Stromal cell of bone marrow (primary cell): ENCODE data around the gene HMGCS2.

Source experiments
- DNase-seq: peaks from one replicate; pipeline ENCODE4 v3.0.0-alpha.2; 2012; ENCODE audit warnings: low read depth

The HMGCS2 gene

DNA sequence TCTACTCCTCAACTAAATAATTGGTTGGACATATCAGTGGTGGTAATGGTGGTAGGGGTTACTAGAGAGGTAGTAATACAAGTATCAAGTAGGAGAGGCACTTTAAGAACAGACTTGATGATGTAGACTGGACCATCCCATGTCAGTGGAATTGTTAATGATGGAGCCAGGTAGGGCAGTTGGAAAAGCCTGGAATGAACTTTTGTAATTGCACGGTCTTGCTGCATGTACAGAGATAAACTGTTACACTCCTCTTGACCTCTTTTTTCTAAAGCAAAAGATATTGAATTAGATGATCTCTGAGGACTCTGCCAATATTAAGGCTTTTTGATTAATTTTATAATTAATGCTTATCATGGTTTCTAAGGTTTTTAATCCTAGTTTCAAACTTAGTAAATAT lies 5.8 kb downstream of the HMGCS2 start:
- DNase-seq: no peak

DNA sequence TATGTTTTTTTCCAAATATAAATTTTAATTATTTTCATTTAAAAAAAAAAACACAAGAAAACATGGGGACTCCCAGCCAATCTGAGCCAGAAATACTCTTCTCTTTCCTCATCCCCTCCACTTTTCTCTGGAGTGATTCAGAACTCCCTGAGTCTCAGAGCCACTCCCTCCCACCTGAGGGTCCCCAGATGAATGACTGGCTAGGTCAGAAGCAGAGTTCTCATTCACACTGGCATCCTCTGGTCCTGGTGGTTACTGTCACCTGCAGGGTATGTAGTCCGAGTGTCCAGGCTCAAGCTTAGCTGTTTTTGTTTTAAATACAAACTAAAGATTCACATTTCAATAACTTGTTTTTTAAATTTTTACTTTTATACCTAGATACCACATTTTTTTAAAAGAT lies 6.3 kb downstream of the HMGCS2 start:
- DNase-seq: no peak

DNA sequence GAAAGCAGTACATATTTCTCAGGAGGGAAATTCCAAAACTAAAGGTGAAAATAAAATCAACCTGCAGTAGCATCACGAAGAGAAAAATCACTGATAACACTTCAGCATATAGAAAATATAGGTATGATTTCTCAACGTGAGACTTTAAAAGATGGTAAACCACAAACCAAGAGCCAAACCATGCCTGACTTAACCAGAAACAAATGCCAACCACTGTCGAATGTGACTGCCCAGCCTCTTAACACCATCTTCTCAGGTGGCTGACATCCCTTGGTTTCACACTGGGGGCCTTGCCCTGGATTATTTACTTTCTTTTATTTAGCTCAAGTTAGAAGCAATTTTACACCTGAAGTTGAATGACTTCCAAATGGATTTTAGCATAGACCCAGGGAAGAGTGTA lies 10.1 kb downstream of the HMGCS2 start:
- no peak for DNase-seq

DNA sequence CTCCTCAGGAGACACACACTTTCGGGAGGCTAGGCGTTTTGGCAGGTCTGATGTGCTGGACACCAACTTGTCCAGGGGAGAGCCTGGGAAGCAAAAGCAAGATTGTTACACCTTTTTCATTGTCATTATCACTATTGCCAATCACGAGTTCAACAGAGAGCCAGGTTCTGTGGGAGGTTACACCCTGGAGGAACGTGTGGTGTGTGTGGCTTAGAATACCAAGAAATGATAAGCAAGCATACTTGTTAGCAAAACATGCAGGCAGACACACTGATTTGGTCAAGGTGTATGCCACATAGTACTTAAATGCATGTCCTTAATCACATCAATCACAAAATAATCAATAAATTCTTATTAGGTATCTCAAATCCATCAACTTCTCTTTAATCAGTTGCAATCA lies 16.1 kb downstream of the HMGCS2 start:
- no peak for DNase-seq

DNA sequence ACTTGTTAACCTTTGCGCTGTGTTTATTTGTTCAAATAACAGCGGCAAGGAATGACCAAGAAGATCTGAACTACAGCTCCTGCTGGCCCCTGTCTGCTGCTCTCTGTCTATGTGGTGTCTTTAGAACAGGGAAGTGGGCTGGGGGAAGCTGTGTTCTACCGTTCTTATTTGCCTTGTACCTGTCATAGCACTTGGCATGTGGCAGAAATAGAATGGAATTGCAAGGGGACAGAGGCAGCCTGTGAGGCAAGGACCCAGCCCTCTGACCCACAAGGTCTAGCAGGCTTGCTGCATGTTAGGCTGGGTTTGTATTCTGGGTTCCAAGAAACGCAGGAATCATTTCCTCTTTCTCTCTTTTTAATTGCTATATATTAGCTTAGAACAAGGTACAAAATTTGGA lies 20.7 kb downstream of the HMGCS2 start:
- DNase-seq: no peak

DNA sequence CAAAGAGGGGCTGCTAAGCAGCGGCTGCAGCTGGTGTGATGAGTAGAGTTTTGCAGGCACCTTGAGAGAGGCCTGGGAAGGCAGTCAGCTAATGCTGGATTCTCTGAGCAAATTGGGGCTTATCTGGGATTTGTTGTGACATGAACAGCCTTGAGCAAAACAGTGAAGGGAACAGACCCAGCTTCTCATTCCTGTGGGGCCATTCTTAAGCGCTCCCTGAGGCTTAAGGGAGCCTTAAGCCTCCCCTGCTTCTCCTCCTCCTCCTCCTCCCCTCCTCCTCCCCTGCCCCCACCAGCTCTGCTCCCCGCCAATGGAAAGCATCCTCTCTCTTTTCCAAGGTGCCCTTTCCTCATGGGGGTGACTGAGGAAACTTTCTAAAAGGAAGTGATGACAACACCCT lies 21.3 kb downstream of the HMGCS2 start:
- DNase-seq: no peak

DNA sequence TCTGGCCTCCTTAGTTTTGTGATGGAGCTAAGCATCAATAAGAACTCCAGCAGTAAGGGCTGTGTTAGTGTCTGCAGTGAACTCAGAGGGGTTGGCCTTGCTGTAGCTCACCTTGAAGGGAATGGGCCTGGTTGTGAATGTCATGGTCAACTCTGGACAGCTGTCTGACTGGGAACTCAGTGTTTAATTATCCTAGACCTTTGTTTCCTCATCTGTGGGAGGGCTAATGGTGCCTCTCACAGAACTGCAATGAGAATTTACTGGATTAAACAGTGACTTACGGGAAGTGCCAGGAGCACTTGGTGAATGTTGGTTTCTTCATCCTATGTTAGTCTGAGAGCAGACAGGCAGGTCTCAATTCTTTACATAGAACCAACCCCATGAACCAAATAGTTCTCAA lies 23.7 kb downstream of the HMGCS2 start:
- no peak for DNase-seq

DNA sequence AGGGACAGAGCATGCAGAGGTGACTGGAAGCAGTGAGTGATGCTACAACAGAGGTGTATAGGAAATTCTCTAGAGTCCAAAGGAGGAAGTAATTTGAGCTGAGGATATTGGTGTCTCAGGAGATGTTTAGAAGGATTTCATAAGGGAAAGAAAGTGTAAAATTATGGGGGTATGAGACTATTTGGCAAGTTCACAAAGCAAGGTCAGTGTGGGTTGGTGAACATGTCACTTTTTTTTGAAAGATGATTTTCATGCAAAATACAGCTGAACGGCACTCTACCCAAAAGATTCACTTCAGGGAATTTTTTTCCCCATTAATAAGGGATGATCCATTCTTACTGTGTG lies 24.1 kb downstream of the HMGCS2 start:
- no peak for DNase-seq

DNA sequence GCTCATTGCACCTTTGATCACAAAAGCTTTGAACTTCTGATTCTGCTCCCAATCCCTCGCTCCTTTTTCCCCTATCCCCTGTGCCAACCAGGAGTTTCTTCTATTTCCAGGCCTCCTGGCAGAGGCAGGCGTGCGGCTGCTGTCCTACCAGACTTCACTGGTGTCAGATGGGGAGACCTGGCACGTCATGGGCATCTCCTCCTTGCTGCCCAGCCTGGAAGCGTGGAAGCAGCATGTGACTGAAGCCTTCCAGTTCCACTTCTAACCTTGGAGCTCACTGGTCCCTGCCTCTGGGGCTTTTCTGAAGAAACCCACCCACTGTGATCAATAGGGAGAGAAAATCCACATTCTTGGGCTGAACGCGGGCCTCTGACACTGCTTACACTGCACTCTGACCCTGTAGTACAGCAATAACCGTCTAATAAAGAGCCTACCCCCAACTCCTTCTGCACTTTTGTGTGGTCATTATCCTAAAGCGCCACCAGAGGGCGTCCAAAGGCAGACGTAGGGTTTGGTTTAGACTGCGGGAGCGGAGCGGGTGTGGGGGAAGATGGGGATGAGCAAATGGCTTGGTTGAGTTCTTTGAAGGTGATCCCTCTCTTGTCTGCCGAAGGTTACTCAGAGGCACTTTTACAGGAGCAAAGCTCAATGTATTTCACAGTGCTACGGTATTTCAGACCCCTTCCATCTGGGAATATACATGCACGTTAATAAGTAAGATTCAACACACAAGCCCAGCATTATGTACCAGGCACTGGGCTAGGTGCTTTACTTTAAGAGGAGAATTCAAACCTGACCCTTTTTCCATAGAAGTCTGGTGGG lies 24.7 kb downstream of the HMGCS2 start:
- peak; percentile 51 for DNase-seq

DNA sequence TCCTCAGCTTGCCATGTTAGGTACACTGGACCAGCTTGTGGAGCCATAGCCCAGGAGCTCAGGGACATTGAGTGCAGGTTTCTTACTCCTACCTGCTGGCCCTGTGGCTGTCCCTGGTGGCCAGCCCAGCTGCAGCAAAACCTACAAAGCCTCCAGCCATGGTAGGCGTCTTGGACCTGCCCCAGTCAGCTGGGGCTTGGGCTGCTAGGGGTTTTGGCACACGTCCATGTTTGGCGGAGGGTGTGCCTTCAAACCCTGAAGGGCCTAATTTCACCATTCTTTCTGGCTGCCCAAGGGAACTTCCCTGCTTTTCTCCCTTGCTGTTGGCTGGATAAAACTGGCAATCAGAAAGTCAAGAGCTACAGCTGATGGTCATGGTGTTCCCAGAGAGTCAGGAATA lies 25.4 kb downstream of the HMGCS2 start:
- DNase-seq: no peak

DNA sequence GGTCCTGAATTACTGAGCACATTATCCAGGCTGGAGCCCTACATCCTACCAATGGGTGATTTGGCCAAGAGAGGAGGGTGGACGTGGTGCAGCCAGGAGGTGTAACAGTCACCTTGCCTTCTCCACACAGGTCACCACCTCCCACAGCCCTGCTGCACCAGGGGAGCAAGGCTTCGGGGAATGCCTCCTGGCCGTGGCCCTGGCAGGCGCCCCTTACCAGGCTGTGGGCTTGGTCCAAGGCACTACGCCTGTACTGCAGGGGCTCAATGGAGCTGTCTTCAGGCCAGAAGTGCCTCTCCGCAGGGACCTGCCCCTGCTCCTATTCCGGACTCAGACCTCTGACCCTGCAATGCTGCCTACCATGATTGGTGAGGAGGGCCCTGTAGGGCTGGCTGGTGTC lies 26.0 kb downstream of the HMGCS2 start:
- no peak for DNase-seq

DNA sequence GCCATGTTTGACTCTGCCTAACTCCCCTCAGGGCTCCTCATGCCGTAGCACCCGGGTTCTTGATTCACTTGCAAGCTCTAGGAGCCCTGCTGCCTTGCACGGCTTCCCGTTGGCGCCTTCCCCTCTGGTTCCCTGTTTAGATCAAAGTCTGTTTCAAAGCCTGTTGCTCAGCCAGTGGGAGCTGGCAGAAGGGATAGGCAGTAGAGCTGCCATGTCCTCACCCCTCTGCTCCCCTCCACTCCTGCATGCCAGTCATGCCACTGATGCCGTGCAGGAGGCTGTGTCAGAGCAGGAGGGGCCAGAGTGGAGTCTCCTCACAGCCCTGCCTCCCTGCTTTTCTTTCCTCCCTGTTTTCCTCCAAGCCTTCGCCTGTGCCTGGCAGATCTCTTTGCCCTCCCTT lies 26.5 kb downstream of the HMGCS2 start:
- DNase-seq: no peak

DNA sequence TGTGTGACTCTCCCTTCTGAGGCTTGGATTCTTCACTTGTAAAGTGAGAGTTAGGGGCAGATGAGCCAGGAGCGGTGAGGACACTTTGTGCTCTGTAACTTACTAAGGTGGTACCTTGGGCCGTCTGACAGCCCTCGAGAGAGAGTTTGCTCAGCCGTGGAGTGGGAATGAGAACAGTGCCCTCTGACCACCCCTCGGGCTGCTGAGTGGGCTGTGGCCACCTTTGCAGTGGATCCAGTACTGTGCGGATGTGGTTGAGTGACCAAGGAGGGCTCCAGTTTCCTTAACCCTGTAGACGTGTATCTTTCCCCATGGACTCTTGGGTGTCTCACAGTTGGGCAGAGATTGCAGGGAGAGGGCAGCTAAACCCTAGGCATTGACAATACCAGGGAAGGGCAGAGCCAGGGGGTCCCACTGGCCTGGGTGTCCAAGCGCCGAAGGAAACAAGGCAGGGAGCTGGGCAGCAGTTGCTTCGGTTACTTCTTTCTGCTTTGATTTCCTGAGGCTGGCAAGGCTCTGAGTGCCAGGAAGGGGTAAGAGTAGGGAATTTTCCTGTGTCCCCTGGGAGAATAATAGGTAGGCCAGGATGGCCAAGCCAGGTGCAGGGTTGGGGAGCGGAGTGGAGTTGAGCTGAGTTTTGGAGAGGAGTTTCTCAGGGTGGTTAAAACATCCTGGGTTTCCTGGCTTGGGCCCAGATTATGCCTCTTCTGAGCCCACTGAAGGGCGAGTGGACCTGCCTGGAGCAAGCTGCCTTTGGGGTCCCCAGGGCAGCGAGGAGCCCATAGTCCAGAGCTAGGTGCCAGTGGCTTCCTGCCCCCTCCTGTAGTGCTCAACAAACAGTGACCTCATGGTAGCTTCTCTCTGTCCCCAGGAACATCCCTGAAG lies 27.6 kb downstream of the HMGCS2 start:
- no peak for DNase-seq

DNA sequence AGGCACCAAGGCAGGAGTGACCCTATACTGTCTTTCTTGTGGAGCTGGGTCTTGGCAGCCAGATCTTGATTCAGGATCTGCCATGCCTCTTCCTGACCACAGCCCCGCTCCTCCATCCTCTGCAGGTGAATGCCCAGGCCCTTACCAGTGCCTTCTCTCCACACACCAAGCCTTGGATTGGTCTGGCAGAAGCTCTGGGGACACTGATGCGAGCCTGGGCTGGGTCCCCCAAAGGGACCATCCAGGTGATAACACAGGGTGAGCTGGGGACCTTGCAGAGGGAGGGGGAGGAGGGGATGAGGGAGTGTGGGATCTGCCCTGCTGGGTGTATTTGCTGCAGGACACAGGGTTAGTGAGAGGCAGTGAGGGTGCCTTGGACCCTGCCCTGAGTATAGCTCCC lies 28.4 kb downstream of the HMGCS2 start:
- DNase-seq: no peak

DNA sequence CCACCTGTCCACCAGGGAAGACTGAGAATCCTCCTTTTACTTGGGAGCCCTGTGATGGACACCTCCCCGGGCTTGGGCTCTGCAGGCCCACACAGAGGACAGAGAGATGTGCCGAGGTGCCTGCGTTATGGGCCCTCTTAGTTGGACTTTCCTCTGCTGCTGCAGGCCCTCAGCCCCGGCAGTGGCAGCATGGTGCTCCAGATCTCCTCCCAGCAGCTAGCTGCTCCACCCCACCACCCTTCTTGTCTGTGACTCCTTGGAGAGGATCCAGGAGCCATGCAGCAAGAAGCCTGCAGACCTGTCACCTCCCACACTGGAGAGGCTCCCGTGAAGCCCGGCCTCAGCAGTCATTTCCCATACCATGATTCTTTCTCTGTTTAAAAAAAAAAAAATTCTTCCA lies 29.6 kb downstream of the HMGCS2 start:
- DNase-seq: no peak

DNA sequence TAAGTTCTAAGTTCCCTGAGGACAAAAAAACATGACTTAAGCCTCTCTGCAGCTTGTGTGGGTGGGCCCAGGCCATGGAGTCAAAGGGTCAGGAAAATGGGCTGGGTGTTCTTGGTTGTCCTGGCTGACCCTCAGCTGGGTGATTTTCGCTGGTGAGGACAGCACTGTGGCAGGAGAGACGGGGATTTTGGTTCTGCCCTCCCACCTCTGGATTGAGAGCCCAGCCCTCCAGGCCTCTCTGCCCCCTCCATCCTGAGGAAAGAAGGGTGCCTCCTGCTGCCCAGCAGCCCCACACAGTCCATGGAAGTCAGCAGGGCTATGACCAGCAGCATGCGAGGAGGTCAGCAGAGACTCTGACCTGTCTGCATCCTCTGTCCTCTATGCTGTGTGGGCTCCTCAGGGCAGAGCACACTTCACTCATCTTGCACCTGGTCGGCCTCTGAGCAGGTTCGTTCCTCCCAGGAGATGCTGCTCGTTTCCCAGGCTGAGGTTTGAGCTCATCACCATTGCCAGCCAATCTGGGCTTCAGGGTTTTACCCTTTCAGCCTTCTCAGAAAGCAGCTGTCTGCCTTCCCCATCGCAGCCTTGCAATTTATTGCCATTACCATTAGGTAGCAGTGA lies 30.5 kb downstream of the HMGCS2 start:
- no peak for DNase-seq

DNA sequence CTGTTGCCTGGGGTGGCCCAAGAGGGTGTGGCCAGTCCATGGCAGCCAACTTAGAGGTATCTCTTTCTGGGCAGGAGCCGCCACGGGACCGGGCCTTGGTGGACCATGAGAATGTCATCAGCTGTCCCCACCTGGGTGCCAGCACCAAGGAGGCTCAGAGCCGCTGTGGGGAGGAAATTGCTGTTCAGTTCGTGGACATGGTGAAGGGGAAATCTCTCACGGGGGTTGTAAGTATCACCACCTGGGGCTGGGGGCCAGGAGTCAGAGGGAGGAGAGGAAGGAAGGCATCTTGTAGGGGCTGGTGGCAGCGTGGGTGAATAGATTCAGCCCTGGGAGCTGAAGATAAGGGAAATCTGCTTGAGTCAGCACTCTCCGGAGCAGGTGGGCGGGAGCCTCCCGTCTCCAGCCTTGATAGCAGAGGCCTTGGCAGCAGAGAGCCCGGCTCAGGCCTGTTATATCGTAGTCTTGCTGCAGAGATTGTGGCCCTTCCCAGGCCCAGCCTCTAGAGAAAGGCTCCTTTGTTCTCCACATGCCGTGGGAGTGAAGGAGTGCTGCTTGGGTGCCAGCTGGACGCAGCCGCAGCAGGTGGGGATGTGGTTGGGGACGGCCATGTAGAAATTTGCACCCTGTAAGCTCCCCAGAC lies 31.5 kb downstream of the HMGCS2 start:
- DNase-seq: no peak

DNA sequence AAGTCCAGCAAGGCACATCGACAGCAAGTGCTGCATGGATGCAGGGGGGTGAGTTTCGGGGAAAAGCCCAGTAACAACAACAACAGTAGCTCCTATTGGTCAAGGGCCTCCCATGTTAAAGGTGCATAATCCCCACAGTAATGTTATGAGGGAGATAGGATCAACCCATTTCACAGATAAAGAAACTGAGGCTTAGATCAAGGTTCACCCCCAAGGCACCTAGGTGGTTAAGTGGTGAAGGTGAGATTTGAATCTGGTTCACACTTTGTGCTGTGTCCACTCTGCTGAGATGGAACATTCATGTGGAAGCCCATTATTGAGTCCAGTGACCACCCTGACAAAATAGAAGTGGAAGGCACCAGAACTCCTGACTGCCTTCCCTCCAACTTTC lies 32.1 kb downstream of the HMGCS2 start:
- DNase-seq: no peak

DNA sequence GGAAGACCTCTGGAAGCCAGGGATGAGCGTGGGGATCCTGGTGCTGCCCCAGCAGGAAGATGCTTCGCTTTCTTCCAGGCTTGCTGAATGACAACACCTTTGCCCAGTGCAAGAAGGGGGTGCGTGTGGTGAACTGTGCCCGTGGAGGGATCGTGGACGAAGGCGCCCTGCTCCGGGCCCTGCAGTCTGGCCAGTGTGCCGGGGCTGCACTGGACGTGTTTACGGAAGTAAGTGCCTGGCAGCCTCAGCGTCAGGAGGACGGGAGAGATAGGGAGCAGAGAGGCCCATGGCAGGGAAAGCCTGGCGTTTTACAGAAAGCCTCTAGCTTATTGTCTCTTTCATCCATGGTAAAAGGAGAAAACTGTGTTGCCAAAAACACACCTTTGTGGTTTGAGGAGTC lies 33.5 kb downstream of the HMGCS2 start:
- DNase-seq: no peak

DNA sequence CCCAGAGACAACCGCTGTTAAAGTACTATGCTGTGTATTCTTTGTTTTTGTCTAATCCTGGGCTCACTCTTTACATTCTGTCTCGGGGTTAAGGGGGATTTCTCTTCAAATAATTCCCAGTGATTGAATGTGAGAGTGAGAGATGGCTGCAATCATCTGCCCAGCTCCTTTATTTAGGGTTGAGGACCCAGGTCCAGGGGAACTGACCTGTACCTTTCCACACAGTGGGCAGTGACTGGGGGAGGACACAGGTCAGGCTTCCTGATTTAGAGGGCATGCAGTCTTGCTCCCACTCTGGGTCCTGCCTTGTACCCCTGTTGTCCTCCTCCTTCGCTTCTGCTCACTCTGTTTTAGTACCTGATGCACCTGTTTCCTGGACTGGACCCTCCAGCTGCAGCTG lies 35.0 kb downstream of the HMGCS2 start:
- no peak for DNase-seq

DNA sequence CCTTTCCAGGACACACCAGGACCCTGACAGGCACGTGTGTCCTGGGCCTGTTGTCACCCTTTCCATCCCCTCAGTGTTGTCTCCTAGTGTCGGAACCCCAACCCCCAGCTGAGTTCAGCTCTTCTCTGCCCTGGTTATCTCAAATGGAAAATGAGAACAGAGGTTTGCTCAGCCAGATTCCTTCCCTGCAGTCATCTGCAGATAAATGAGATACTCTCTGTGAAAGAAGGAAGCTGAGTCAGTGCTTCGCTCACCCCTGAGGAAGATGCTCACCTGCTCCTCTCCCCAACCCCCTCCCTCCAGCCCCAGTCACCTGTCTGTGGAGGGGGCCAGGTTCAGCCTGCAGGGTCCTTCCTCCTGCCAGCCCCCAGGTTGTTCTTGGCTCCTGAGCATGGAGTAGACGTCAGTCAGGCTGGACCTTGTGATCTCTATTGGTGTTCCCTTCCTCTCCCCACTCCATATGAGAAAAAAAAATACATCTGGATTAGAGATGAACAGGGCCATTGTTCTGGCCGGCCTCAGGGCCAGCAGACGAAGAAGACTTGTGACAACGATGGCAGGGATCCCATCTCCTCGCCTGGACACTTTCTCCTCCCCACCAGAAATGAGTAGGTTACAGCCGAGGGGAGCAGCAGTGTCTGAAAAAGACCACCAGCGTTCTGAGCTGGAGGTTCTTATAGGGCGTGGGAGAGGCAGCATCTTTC lies 36.1 kb downstream of the HMGCS2 start:
- DNase-seq: no peak
